Measurements from ENCODE around the gene LMAN2L. TPM values are rescaled to one million over a fixed set of nuclear protein-coding genes. Genes with fewer than 3 reads are reported as not detected.

The LMAN2L gene, protein sequence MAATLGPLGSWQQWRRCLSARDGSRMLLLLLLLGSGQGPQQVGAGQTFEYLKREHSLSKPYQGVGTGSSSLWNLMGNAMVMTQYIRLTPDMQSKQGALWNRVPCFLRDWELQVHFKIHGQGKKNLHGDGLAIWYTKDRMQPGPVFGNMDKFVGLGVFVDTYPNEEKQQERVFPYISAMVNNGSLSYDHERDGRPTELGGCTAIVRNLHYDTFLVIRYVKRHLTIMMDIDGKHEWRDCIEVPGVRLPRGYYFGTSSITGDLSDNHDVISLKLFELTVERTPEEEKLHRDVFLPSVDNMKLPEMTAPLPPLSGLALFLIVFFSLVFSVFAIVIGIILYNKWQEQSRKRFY
- total RNA-seq (ENCODE audit: insufficient read depth, low replicate concordance) = 9.4 TPM

DNA sequence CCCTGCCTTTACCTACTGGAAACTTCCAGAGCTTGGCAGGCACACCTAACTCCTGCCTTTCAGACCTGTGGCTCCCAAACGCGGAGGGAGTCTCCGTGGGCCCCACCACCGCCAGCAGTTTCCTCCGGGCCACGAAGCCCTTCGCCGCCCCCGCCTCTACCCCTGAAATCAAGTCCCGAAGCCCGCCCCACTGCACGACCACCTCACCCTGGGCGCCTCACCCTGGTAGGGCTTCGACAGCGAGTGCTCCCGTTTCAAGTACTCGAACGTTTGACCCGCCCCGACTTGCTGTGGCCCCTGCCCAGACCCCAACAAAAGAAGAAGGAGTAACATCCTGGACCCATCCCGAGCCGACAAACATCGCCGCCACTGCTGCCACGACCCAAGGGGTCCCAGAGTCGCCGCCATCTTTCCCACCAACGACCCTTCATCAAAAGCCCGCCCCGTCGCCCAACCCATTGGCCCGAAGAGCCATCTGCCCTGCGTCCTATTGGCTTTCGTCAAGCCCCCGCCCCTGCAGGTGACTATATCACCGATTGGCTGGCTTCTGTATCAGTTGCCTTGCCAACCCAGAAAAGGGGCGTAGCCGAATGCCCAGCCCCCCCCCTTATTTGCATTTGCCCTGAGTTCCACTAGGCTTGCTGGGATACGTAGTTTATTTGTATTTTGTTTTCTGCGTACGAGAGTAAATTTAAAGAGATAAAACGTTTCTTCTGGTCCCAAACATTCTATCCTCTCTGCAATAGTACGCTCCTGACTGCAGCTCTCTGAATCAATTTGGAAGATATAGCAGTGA, at the start of gene LMAN2L:
LMAN2L (minus strand) TSS at position 432 of the 796 bp plus-strand sequence; CDS start at position 408, 24 bp downstream.
- peak; percentile 99 for DNase-seq (ENCODE audit: low spot score)

DNA sequence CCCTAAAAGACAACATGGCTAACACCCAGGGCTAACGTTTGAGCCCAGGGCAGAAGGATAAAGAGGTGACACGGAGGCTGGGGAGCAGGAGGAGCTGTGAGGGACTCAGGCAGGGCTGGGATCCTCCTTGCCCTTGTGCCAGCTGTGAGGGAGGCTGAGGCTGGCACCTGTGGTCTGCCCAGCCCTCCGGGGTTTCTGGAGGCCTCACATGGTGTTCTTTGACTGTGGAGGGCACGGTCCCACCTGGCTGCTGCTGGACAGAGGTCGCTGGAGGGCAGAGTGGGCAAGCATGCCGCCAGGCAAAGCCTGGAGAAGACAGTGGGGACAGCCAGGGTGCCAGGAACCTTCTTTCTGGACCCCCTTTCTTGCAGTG, 49.4 kb upstream of the LMAN2L start:
- no peak for DNase-seq (ENCODE audit: low spot score)

DNA sequence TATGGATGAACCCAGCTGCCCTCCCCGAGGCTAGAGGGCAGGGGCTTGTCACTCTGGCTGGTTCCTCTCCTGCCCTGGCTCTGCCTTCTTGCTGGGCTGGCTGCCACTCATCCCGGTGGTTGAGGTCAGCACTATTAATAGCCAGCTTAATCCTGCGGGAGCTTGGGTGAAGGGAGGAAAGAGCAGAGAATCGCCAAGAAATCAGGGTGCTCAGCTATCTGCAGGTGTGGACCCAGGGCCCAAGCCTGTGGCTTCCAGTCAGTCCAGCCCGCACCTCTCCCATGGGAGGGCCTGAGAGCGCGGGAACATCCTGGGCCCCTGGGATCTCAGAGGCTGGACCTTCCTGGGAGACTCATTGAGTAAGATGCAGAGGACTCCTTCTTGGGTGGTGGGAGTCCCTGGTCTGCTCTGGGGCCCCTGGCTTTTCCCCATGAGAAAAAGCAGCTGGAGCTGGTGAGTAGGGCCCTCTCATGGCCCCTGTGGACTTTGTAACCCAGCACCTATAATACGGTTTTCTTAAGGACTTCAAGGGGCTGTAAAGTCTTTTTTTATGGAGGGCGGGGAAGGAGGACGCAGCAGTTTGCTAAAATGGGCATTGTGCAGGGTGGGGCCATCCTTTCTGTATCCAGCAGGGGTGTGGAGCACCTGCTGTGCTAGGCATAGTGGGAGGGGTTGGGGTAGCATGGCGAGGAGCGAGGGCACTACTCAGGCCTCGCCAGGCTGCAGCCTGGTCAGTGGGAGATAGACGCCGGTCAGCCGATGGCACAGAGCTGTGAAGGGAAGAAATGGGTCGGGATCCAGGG, 48.8 kb upstream of the LMAN2L start:
- DNase-seq (ENCODE audit: low spot score) = peak; percentile 37

DNA sequence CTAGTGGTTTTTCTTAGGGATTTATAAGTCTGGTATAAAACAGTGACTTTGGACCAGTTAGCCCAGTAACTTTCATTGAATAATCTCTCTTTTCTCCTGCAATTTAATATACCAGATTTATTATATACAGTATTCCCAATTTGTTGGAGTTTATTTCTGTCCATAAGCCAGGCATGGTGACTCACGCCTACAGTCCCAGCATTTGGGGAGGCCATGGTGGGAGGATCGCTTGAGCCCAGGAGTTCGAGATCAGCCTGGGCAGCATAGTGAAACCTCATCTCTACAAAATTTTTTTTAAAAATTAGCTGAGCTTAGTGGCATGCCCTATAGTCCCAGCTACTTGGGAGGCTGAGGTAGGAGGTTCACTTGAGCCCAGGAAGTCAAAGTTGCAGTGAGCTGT, 47.5 kb upstream of the LMAN2L start:
- DNase-seq (ENCODE audit: low spot score) = no peak

DNA sequence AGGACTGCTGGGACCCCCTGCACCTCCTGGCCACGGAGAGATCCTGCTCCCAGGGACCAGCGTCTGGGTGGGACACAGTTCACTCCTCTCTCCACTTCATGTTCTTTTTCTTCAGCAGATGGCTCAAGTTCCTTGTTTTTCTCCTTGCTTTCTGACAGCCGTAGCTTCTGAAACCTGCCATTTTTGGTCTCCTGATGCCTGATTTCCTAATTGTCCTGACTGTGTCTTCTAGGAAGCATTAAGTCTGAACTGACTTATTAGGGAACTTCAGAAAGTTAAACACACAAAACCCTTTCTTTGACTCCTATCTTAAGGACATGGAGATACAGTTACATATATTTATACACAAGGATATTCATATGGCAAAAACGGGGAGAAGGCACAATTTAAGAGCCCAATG, 43.5 kb upstream of the LMAN2L start:
- DNase-seq (ENCODE audit: low spot score) = no peak

DNA sequence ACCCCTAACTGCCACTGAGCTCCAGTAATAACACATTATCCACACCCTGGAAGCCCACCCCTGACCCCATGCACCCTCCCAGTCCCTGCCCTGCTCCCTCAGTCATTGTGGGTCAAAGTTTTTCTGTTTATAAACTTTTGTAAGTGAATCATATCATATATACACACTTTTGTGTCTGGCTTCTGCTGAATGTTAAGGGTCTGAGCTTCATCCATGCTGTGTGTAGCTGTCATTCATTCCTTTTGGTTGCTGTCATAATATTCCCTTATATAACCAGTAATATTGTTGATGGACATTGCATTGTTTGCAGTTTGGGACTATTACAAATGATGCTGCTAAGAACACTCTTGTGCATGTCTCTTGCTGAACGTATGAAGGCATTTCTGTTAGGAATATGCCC, 35.3 kb upstream of the LMAN2L start:
- no peak for DNase-seq (ENCODE audit: low spot score)

DNA sequence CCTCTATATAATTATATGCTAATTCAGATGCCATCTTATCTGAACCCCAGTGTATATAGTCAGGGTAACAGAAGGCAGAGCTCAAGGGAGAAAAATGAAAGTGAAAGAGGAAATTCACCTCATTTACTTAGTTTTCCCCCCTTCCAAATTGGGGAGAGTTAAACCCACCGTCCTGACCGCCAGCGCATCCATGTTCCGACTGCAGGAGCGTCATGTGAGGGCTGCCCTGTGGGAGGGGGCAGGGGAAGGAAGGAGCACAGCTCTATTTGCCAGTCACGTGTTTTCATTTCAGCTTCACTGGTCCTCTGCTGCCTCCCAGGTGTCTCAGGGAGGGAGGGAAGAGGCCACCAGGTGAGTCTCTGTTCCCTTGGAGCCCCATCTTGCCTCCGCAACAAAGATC, 34.1 kb upstream of the LMAN2L start:
- no peak for DNase-seq (ENCODE audit: low spot score)

DNA sequence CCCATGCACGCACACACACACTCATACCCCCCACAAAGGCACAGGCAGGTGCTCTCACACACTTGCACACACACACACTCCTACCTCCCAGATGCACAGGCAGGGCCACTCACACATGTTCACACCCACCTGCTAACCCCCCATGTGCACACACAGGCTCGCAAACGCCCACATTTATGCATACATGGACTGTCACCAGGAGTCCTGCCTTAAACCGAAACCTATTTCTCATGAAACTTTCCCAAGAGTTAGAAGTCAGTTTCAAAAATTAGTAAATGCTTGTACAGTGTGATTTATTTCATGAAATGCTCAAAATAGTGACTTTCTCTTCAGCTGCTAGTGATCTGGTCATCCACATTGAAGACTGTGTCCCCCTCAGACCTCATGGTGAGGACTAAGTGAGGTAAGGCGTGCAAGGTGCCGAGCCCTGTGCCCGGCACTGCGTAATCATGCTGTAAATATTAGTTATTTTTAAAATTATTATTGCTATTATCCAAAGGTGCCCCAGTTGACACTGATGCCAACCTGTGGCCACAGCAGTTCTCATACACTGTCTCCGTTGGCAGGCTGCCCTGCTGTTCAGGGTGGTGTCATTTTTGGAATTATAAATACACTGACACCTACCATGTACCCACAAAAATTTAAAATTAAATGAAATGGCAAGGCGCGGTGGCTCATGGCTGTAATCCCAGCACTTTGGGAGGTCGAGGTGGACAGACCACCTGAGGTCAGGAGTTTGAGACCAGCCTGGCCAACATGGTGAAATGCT, 33.2 kb upstream of the LMAN2L start:
- no peak for DNase-seq (ENCODE audit: low spot score)

DNA sequence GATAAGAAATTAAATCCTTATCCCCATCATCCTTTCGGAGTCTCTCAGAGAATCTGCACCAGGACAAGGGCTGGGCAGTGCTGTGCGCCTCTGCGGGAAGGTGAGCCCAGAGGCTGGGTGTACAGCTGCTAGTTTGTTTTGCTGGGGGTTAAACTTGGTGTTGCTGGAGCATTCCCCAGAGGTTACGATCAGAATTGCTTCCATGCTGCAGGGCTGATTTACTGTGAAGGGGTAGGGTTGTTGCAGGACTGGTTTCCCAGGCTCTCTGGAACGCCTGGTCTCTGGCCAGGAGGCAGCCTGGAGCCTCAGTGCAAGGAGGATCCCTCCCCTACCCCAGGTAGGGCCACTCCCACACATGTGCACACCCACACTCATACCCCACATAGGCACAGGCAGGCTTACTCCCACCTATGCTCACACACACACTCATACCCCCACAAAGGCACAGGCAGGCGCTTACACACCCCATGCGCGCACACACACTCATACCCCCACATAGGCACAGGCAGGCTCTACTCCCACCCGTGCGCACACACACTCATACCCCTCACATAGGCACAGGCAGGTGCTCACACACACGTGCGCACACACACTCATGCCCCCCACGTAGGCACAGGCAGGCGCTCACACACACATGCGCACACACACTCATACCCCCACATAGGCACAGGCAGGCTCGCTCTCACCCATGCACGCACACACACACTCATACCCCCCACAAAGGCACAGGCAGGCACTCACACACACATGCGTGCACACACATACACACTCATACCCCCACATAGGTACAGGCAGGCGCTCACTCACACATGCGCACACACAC, 32.1 kb upstream of the LMAN2L start:
- peak; percentile 63 for DNase-seq (ENCODE audit: low spot score)

DNA sequence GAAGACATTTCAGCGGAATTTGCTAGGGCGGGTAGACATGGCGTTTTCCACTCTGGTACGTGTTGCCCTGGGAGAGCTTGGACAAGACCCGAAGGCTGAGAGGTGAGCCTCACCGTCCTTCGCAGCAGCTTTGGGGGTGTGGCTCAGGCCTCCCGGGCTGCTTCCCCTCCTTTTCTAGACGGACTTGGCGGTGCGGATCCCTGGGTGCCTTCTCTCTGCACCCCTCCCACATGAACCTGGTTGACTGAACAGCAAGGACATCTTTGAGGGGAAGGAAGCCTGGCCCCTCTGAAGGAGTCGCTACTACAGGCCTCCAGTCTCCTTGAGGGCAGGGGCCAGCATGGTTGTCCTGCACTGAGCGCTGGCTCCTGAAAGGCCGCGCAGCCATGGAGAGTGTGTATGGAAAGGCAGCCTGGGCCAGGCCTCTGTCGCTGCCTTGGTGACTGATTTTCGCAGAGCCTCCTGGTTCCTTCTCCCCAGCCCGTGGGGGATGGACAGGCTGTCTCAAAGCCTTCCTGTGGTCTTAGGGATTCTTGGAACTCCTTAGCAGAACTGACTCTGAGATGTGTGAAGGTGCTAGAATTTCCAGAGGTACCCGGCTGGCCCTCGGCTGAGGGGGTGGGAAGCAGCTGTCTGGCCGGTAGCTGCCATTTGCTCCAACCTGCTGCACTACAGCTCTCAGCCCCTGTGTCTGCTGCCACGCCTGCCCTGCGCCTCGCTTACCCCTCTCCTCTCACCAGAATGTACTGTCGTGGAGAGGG, 30.8 kb upstream of the LMAN2L start:
- DNase-seq (ENCODE audit: low spot score) = no peak

DNA sequence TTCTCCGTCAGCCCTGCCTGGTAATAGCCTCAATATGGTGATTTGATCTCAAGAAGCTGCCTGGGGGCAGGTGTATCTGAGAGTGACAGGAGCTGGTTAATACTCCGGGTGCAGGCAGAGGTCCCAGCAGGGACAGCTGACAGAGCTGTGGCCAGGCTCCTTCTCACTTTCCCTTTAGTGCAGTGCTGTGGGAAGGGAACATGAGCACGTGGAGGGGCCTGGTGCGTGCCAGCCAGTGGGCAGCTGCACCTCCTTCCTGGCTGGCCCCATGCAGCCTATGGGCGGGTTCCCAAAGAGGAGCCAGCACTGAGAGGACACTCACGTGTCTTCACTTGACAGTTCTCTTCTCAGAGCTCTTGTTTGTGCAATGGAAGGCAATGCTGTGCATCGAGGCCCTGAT, 29.9 kb upstream of the LMAN2L start:
- DNase-seq (ENCODE audit: low spot score) = no peak

DNA sequence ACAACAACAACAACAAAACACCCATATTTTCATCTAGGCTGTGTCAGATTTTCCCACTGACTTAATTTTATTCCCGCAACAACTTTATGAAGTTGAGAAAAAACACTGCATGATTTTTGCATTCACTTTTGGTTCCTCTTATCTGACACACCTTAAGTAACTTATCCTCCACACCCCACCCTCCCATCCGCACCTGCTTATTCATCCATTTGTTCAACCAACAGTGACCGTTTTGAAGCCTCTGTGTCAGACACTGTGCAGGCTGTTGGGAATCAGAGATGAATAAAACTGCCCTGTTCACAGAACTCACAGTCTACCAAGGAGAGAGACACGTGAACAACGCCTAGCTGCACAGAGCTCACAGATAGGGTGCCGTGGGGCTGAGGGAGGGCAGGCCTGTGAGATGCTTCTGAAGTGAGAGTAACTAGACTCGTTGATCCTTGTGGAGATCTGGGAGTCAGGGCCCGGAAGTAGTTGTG, 28.3 kb upstream of the LMAN2L start:
- no peak for DNase-seq (ENCODE audit: low spot score)

DNA sequence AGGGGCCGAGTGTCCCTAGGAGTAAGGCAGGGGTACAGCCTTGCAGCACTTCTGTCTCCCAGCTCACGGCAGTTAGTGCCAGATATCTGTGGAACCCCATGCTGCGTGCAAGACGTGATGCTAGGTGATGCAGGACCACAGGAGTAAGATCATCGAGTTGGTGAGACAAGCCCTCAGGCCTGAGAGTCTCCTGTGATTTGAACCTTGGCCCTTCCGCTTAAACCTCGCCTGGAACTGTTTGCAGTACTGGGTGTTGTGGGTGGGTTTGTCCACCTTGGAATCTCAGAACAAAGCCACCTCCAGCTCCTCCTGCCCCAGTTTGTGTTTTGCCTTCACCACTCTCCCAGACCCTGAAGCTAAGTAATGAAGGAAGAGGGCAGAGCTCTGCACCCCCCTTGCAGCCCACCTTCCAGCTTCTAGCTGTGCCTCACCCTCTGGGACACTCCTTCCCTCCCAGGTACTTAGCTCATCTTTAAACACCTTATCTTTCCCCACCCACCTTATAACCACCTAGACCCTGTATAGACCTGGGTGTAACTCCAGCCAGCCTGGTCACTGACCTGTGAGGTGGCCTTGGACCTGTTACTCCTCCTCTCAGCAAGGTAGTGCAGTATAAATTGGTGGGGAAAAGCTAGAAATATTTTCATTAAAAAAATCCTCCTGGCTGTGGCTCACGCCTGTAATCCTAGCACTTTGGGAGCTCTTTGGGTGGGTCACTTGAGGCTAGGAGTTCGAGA, 27.4 kb upstream of the LMAN2L start:
- no peak for DNase-seq (ENCODE audit: low spot score)

DNA sequence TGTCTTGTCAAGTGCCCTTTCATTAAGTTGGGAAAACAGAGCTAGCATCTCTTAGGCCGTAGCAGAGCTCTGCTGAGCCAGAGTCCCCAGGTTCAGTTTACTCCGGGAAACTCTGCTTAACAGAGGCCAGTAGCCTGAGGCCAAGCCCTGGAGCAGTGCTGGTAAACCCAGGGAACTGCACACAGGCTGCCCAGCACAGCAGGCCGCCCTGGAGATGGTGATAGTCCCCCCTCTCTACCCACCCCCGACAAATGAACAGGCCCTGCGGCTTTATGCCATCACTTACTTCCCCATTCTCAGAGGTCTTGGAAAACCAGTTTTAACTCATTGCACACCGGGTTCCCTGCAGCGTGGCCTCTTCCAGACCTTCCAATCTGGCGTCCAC, 24.4 kb upstream of the LMAN2L start:
- DNase-seq (ENCODE audit: low spot score) = peak; percentile 68

DNA sequence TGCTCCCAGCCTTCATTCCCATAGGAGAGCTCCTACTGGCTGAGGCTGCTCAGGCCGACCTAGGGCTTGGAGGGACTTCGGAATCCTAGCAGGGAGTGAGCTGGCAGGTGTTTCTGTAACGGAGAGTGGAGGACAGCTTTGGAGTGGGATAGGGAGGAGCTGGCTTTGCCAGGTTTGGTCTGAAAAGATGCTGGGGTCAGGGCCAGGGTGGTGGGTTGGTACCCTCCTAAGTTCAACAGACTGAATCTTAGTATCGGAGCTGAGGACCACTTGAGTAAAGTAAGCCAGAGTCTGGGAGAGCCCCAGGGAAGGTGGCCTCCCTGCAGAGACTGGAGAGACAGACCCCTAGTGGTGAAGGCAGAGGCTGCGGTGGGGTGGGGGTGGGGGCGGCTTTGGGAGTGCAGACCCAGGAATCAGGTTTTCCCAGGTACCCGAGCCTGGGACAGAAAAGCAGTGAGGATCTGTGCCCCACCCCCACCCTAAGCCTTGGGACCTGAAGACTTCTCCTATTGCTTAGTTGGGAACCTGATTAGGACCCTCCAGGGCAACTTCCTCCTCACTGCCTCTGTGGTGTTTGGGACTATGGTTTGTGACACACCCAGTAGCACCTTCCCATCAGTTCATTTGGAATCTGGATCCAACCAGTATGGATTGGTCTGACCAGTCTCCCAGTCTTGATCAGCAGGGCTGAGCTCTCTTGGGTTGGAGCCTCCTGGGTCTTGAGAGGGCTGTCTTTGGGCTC, 23.8 kb upstream of the LMAN2L start:
- peak; percentile 31 for DNase-seq (ENCODE audit: low spot score)

DNA sequence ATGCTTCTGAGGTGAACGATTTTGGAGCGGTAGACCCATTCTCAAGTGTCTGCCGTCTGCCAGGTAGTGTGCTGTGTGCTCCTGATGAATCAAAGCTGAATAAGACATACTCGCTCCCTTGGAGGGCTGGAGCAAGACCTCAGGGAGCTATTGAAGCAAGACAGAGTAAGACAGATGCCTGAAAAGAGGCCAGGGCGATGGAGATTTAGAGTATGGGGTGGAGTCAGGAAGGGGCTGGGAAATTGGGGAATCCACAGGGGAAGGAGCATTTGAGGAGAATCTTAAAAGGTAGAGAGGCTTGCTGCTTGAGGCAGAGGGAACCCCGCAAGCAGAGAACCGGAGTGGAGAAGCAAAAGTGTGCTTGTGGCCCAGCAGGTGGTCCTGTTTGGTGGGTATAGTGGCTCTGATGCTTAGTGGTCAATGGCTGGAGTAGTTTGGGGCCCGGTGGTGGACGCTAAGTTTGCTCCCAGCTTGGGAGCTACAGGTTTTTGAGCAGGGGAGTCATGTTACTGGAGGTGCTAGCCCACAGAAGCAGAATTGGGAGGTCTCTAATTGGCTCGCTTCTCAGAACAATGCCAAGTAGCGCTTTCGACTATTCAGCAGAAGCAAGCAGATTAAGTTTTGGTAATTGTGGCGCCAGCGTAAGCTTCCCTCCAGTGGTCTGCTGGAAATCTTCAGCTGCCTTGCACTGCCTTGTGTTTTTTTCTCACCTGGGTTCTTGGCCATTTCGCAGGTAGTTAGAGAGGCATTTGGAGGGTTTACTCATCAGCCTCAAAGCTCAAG, 22.9 kb upstream of the LMAN2L start:
- peak; percentile 31 for DNase-seq (ENCODE audit: low spot score)

Data from umbilical cord (tissue), 2 donors.